Erythroblast (primary cell): ENCODE results near the gene ECE2.

Experiments used
- DNase-seq, 2 experiments: peaks; one replicate each; lab custom pipeline; 2025; lab: John Stamatoyannopoulos, UW
- GATA1 ChIP-seq: IDR thresholded peaks from 2 replicates; pipeline ENCODE4 v1.6.1; 2011; ENCODE audit warnings: low read depth, mild to moderate bottlenecking, control low read depth, low read length, moderate library complexity
- POLR2A ChIP-seq: IDR thresholded peaks from 2 replicates; pipeline ENCODE4 v1.6.1; 2011; ENCODE audit warnings: mild to moderate bottlenecking, low read length

Gene ECE2

DNA sequence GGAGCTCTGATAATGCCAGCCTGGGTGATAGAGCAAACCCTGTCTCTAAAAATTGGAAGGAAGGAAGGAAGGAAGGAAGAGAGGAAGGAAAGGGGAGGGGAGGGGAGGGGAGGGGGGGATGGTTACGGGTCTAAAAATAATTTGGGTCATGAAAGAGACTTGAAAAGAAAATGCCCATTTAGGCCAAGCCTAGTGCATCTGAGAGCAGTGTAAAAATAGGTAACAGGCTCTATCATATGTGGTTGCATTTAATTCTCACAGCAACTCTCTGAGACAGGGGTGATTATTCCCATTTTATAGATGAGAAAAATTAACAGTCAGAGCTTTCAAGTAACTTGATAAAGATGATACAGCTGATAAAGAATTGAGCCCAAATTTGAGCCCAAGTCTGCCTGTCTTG is 3.6 kb upstream of the ECE2 start:
- no peak for TF ChIP-seq GATA1
- TF ChIP-seq POLR2A, result no peak
- no peak for DNase-seq

DNA sequence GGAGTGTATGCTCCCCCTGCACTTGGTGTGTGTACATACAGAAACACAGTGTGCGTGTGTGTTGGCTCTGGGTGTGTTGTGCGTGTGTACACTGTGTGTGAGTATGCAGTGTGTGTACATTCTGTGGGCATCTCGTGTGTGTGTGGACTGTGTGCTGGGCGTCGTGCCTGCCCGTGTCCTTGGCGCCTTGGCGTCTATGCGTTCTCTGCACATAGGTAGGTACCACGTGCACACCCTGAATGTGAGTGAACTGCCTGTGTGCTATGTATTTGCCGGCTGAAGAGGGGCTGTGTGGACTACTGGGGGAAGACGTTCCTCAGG is 481 bp upstream of the ECE2 start:
- no peak for DNase-seq
- no peak for TF ChIP-seq POLR2A
- no peak for TF ChIP-seq GATA1

DNA sequence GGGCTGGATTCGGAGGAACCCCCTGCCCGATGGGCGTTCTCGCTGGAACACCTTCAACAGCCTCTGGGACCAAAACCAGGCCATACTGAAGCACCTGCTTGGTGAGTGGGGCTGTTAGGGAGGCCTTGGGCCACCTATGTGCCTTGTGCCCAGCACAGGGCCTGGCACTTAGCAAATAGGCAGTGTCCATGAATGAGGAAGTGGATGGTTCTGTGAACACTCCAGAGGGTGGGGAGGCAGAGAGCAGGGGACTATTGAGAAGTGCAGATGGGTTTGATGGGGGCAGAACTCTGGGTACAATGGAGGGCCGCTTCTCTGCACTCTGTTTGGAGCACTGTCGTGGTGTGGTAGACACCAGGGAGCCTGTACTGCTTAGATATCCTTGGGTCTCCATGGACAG is 1.5 kb downstream of the ECE2 start:
- DNase-seq, result no peak
- TF ChIP-seq GATA1 (no peak), POLR2A (no peak)

DNA sequence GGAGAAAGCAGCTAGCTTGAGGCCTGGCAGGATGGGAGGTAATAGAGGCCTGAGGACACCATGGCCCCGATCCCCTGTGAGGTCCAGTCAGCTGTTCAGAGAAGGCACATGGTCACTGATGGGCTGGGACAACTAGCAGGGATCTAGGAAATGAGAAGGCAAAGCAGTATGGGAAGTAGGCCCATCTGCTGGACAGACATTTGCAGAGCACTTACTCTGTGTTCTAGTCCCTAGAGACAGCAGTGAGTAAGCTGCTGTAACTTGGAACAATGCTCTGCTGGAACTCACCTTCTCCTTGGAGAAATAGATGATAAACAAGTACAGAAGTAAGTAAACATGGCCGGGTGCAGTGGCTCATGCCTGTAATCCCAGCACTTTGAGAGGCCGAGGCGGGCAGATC is 7.1 kb downstream of the ECE2 start:
- no peak for DNase-seq
- TF ChIP-seq POLR2A (no peak), GATA1 (no peak)

DNA sequence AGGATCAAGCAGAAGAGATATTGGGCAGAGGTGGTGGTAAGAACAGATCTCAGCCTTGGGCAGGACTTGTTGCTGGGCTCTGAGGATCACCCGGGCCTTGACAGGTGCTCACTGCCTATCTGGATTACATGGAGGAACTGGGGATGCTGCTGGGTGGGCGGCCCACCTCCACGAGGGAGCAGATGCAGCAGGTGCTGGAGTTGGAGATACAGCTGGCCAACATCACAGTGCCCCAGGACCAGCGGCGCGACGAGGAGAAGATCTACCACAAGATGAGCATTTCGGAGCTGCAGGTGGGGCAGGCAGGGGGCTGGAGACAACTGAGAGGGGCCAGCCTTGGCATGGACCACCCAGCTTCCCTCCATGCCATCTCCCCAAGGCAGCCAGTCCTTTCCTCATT is 7.9 kb downstream of the ECE2 start:
- TF ChIP-seq GATA1, result no peak
- TF ChIP-seq POLR2A, result no peak
- DNase-seq, result no peak

DNA sequence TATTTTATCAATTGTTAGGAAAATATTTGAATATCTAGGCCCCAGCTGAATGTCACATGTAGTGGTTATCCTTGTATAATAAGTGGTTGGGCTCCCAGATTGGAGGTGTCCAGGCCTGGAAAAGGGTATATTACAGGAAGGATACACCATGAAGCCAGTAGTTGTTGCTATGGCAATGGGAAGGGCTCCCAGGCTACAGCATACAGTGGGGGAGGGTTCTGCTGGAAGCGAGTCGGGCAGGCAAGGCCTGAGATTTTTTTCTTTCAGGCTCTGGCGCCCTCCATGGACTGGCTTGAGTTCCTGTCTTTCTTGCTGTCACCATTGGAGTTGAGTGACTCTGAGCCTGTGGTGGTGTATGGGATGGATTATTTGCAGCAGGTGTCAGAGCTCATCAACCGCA is 8.9 kb downstream of the ECE2 start:
- no peak for TF ChIP-seq POLR2A
- TF ChIP-seq GATA1, result no peak
- DNase-seq, result peak; percentile 30 to 38

DNA sequence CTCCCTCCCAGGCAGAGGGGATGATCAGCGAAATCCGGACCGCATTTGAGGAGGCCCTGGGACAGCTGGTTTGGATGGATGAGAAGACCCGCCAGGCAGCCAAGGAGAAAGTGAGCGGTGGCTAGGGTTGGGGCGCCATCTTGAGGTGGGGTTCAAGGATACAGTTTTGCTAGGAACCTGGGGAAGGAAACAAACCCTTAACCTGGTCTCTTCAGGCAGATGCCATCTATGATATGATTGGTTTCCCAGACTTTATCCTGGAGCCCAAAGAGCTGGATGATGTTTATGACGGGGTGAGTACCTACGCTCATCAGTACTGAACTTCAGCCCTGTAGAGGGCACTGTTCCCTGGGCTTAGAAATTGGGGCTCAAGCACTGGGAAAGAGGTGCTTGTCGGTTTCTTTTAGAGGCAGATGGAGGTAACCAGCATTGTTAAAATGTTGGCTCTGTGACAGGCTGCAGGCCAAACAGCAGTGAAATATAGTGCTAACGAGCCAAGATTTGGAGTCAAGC is 13.7 kb downstream of the ECE2 start:
- TF ChIP-seq GATA1, result no peak
- no peak for TF ChIP-seq POLR2A
- peak; percentile 58 to 79 for DNase-seq

DNA sequence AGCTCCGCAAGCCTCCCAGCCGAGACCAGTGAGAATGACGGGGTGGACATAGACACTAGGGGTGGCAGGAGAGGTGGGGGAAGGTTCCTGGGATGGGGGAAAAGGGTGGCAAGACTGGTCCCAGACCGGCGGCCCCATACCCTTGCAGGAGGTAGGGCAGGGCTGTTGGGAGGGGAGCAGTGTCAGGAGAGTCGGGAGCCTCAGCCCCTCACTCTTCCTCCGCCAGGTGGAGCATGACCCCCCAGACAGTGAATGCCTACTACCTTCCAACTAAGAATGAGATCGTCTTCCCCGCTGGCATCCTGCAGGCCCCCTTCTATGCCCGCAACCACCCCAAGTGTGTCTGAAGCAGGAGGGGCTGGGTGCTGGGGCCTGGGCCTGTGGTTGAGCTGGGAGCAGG is 14.5 kb downstream of the ECE2 start:
- TF ChIP-seq POLR2A (no peak), GATA1 (no peak)

DNA sequence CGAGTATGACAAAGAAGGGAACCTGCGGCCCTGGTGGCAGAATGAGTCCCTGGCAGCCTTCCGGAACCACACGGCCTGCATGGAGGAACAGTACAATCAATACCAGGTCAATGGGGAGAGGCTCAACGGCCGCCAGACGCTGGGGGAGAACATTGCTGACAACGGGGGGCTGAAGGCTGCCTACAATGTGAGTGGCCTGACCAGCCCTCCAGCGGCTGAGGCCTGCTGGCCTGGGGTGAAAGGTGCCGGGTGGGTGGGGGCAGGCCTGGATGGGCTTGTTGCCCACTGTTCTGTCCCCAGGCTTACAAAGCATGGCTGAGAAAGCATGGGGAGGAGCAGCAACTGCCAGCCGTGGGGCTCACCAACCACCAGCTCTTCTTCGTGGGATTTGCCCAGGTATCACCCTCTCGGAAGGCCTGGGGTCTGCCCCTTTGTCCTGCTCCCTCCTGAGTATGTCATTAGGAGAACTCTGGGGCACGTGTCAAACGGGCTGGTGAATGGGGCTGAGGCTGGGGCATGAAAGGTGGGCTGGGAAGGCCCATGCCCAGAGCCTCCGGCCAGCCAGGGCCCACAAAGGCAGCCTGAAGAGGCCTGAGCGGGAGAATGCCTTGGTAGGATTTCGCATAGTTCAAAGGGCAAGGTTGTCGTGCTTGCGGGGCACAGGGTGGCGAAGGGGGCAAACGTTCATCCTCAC is 15.4 kb downstream of the ECE2 start:
- TF ChIP-seq GATA1, result no peak
- no peak for TF ChIP-seq POLR2A
- DNase-seq, result no peak

More for the DNA sequence above, 14.5 kb downstream of the ECE2 start:
- no peak for DNase-seq

DNA sequence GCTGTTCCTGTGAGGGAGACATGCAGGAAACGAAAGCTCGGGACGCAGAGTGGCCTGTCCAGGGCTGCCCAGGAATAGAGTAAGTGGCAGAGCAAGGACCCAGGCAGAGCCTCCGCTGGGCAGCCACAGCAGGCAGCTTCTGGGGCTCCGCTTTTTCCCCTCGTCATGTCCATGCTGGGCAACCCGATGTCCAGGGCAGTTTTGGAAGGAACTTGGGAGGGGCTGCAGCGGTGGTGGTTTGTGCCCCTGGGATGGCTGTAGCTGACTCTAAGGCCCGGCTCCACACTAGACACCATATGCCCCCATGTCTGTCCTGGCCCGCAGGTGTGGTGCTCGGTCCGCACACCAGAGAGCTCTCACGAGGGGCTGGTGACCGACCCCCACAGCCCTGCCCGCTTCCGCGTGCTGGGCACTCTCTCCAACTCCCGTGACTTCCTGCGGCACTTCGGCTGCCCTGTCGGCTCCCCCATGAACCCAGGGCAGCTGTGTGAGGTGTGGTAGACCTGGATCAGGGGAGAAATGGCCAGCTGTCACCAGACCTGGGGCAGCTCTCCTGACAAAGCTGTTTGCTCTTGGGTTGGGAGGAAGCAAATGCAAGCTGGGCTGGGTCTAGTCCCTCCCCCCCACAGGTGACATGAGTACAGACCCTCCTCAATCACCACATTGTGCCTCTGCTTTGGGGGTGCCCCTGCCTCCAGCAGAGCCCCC is 16.1 kb downstream of the ECE2 start:
- no peak for DNase-seq
- TF ChIP-seq GATA1 (no peak), POLR2A (no peak)

DNA sequence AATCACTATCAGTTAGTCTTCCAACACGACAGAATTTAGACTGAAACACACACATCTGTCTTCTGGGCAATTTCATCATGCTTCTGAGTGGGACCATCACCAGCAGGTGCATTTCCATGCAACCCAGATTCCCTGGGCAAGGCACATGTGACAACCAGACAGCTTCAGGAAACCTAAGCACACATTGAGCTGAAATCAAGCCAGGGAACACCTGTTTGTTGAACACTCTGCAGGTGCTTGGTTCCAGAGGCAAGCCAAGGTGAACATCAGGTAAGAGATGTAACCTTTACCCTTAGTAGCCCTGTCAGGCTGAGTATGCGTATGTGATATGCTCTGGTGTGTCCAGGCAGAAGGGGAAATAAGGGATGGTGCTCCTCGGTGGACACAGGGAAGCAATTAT is 19.9 kb downstream of the ECE2 start:
- DNase-seq, result no peak
- no peak for TF ChIP-seq GATA1
- TF ChIP-seq POLR2A, result no peak

DNA sequence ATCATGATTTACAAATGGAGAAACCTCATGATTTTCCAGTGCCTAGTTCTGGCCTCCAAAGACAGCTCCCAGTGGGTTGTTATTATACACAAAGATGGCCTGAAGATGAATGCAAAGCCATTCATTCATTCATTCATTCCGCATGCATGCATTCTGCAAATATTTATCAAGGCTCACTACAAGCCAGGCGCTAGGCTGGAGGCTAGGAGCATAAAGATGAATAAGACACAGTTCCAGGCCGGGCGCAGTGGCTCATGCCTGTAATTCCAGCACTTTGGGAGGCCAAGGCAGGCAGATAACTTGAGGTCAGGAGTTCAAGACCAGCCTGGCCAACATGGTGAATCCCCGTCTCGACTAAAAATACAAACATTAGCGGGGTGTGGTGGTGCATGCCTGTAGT is 20.8 kb downstream of the ECE2 start:
- DNase-seq, result no peak

DNA sequence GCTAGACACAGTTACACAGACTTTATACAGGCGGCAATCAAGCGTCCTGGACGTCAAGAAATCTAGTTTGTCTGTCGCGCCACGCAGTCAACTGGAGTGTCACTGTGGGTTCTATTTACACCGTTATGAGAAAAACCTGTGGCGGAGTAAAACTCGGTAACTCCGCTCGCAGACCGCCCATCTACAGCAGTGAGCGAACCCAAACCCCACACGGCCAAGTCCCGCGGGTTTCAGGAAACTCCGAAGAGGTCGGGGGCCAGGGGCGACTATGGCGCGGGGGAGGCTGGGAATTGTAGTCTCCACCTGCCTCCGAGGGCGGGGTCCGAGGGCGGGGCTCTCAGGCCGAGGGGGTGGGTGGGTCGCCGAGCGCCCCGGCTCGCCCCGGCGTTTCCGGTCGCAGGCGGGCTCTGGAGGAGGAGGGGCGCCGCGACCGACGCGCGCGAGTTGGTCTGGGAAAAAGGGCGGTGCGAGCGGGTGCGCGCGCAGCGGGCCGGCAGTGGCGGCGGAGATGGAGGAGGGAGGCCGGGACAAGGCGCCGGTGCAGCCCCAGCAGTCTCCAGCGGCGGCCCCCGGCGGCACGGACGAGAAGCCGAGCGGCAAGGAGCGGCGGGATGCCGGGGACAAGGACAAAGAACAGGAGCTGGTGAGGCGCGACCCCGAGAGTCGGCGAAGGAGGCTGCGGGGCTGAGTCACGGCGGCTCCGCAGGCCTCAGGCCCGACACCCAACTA is 23.1 kb downstream of the ECE2 start, which contains the start of gene PSMD2:
Gene PSMD2 (plus strand): TSS at position 483 of the 729 bp plus-strand sequence. CDS start 26 bp downstream, at position 509.
- peak; percentile 97 to 98 for DNase-seq
- TF ChIP-seq POLR2A, result peak; percentile 71
- no peak for TF ChIP-seq GATA1

More for the DNA sequence above, 20.8 kb downstream of the ECE2 start:
- TF ChIP-seq GATA1 (no peak), POLR2A (no peak)
